Activated T-cell treated with anti-CD3 and anti-CD28 coated beads, Interleukin-2, amount 50 U/mL, for 48 hours (primary cell): ENCODE results near the gene PRR15.

ENCODE experiments used
- DNase-seq, 2 experiments: peaks; one replicate each; pipeline ENCODE4 v3.0.0-alpha.2; 2020

PRR15 gene

GRCh38 chr7:29611941-29612544 is 48.4 kb downstream of the PRR15 start:
- no peak for DNase-seq

- no peak for DNase-seq
Measured at GRCh38 chr7:29612596-29612995, 49.0 kb downstream of the PRR15 start.

DNA sequence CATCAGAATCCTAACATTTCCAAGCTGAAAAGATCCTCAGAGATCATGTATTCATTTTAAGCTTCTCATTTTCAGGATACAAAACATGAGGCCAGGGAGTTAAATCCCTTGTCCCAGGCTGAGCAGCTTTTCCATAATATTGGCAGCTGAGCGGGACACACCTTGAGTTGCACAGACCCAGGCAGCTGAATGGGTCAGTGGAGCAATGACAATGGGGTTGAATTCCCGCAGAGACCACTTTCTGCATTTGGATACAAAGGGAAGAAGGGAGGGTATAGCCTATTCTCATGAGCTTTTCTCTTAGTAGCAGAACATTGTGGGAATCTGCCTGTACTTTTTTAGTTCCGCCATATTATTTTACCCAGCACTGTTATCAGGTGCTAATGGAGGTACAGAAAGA is 49.5 kb downstream of the PRR15 start:
- no peak for DNase-seq

DNA sequence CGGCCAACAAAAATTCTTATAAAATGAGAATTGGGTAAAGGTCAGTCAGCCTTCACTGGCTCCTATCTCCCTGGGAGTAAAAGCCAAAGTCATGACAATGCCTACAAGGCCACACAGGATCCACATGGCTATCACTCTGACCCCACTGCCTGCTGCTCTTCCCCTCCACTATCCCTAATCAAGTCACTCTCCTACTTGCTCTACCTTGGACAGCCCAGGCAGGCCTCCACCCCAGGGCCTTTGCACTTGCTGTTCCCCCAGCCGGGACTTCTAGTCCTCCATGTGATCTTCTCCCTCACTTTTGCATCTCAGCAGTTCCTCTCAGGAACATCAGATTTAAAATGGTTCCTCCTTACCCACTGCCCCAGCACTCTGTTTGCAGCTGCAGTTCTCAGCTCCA is 50.6 kb downstream of the PRR15 start:
- no peak for DNase-seq
